Brain microvascular endothelial cell (primary cell): ENCODE data around the gene ARF1.

Source experiments
- DNase-seq: peaks from one replicate; pipeline ENCODE4 v3.0.0-alpha.2; 2020
- H3K27ac ChIP-seq: fragments of 250-450 bp; sonication (Bioruptor Pico); 2 replicates; pipeline ENCODE4 v1.5.1; 2020; ENCODE audit warnings: mild to moderate bottlenecking, moderate library complexity
- H3K27me3 ChIP-seq: fragments of 250-450 bp; sonication (Bioruptor Pico); replicated peaks from 2 replicates; pipeline ENCODE4 v1.5.1; 2020; ENCODE audit warnings: mild to moderate bottlenecking
- H3K36me3 ChIP-seq: fragments of 250-450 bp; sonication (Bioruptor Pico); replicated peaks from 2 replicates; pipeline ENCODE4 v1.5.1; 2020; ENCODE audit warnings: mild to moderate bottlenecking
- H3K4me3 ChIP-seq: 2 replicates; pipeline ENCODE4 v1.5.1; 2011; ENCODE audit warnings: low read depth, mild to moderate bottlenecking, control low read depth, low read length, moderate library complexity
- CTCF ChIP-seq: IDR thresholded peaks from 2 replicates; pipeline ENCODE4 v1.5.1; 2011; ENCODE audit warnings: low read depth, mild to moderate bottlenecking, moderate library complexity, low read length, control low read depth, inconsistent platforms; ENCODE audit errors: missing control alignments
- in situ Hi-C: cut with HindIII; loops from 2 replicates; pipeline ENCODE4 v1.10.0; 2017; ENCODE audit warnings: low sequenced_read_pairs, low pct_ligation_motif_present

Gene ARF1

GRCh38 chr1:228082214-228082917 lies at the start of gene ARF1:
ARF1 (plus strand) TSS chr1:228082708; CDS start chr1:228097115, 14,407 bp downstream.
- Histone ChIP-seq H3K27ac (peak within 1 kb of the TSS; percentile 100), H3K36me3 (peaks cover 8% of the 10 kb centered on the region), H3K27me3 (no peaks in the 10 kb centered on the region), H3K4me3 (peak within 1 kb of the TSS; percentile 99)
- in situ Hi-C loops = no loop called here
- no peak for TF ChIP-seq CTCF
- DNase-seq = peak; percentile 73

GRCh38 chr1:228033376-228033775 lies 49.1 kb upstream of the ARF1 start:
- in situ Hi-C loops = no loop called here
- no peak for TF ChIP-seq CTCF
- no peak for DNase-seq
- Histone ChIP-seq H3K27ac (no peak overlapping the region), H3K36me3 (no peaks in the 10 kb centered on the region), H3K27me3 (peaks cover 16% of the 10 kb centered on the region), H3K4me3 (no peak overlapping the region)

GRCh38 chr1:228034954-228035837 lies 47.3 kb upstream of the ARF1 start:
- in situ Hi-C loops = no loop called here
- TF ChIP-seq CTCF = no peak
- Histone ChIP-seq H3K4me3 (no peak overlapping the region), H3K27me3 (peaks cover 26% of the 10 kb centered on the region), H3K36me3 (no peaks in the 10 kb centered on the region), H3K27ac (no peak overlapping the region)
- DNase-seq = no peak

- Histone ChIP-seq H3K36me3 (no peaks in the 10 kb centered on the region), H3K4me3 (no peak overlapping the region), H3K27ac (no peak overlapping the region), H3K27me3 (peaks cover 26% of the 10 kb centered on the region)
- DNase-seq = no peak
- in situ Hi-C loops = no loop called here
- TF ChIP-seq CTCF = no peak
Observed at GRCh38 chr1:228035844-228036243, 46.7 kb upstream of the ARF1 start.

- in situ Hi-C loops = no loop called here
- Histone ChIP-seq H3K36me3 (no peaks in the 10 kb centered on the region), H3K27me3 (peaks cover 26% of the 10 kb centered on the region), H3K4me3 (no peak overlapping the region), H3K27ac (no peak overlapping the region)
- no peak for TF ChIP-seq CTCF
- DNase-seq = no peak
Observed at GRCh38 chr1:228036701-228037231, 45.7 kb upstream of the ARF1 start.
